ENCODE measurements around the gene TMEM201.

The TMEM201 gene

DNA sequence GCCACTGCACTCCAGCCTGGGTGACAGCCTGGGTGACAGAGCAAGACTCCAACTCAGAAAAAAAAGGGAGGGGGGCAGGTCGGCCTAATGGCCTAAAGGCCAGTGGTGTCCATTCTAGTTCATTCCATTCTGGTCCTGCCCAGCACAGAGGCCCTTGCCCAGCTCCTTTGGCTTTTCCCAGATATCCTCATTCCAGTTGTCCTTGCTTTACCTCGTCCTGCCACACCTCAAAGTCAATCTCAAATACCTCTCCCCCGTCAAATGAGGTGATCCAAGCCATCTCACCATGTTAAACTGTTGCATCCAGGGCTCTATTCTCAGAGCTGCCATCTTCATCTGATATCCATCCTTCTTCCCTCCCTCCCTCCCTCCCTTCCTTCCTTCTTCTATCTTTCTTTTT lies 42.9 kb downstream of the TMEM201 start:
- Mint-ChIP-seq H3K36me3 (ENCODE audit: low read depth) (peaks cover 40% of the 10 kb centered on the region), H3K9me3 (no peaks in the 10 kb centered on the region), H3K27ac (peak overlapping the region; percentile 63), H3K4me3 (peak overlapping the region; percentile 98), H3K27me3 (ENCODE audit: low read depth) (no peaks in the 10 kb centered on the region), H3K4me1 (ENCODE audit: low read depth) (peaks cover 51% of the 10 kb centered on the region)

DNA sequence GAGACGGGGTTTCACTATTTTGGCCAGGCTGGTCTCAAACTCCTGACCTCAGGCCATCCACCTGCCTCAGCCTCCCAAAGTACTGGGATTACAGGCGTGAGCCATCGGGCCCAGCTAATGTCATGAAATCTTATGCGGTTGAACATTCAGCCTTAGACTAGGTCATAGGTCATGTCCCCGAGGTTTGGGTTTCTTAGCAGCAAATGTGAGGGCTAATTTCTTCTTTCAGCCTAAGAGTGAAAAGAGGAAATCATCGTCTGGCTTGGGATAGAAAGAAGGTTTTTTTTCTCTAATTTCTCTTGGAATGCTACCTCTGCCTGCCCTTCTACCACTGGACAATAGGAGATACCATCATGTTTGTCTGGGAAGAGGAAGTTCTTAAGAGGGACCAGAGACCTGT lies 44.8 kb downstream of the TMEM201 start:
- peaks cover 51% of the 10 kb centered on the region for H3K36me3 Mint-ChIP-seq (ENCODE audit: low read depth)

GRCh38 chr1:9634582-9634981 lies 45.9 kb downstream of the TMEM201 start:
- H3K9me3 Mint-ChIP-seq: peaks cover 4% of the 10 kb centered on the region
- H3K27ac Mint-ChIP-seq: no peak overlapping the region
- no peaks in the 10 kb centered on the region for H3K27me3 Mint-ChIP-seq (ENCODE audit: low read depth)
- peaks cover 45% of the 10 kb centered on the region for H3K4me1 Mint-ChIP-seq (ENCODE audit: low read depth)
- H3K4me3 Mint-ChIP-seq: no peak overlapping the region
- peaks cover 55% of the 10 kb centered on the region for H3K36me3 Mint-ChIP-seq (ENCODE audit: low read depth)

More for the DNA sequence above, 44.8 kb downstream of the TMEM201 start:
- peaks cover 4% of the 10 kb centered on the region for H3K9me3 Mint-ChIP-seq
- no peak overlapping the region for H3K4me3 Mint-ChIP-seq
- H3K27ac Mint-ChIP-seq: no peak overlapping the region
- no peaks in the 10 kb centered on the region for H3K27me3 Mint-ChIP-seq (ENCODE audit: low read depth)
- peaks cover 47% of the 10 kb centered on the region for H3K4me1 Mint-ChIP-seq (ENCODE audit: low read depth)

DNA sequence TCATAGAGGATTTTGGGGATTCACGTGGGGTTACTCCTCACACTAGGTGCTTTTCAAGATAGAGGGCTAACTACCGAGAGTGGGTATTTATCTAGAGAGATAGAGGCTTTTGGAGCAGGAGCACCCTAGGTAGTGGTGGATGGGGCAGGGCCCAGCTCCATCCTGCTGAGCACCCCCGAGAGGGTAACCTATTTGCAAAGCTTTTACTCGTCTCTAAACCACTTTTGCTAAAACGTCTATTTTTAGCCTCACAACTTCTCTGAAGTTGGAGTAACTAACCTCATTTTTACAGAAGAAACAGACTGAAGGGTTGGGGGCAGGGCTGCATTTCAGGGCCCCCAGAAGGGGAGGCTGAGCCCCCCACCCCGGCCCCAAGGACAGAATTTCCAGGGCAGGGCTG lies 50.5 kb downstream of the TMEM201 start:
- Mint-ChIP-seq H3K4me3 (peak overlapping the region; percentile 46), H3K27me3 (ENCODE audit: low read depth) (no peaks in the 10 kb centered on the region), H3K27ac (peak overlapping the region; percentile 59), H3K9me3 (peaks cover 4% of the 10 kb centered on the region), H3K4me1 (ENCODE audit: low read depth) (peaks cover 51% of the 10 kb centered on the region), H3K36me3 (ENCODE audit: low read depth) (peaks cover 56% of the 10 kb centered on the region)

GRCh38 chr1:9643351-9644256 lies 54.9 kb downstream of the TMEM201 start:
- no peaks in the 10 kb centered on the region for H3K9me3 Mint-ChIP-seq
- peaks cover 40% of the 10 kb centered on the region for H3K4me1 Mint-ChIP-seq (ENCODE audit: low read depth)
- peaks cover 34% of the 10 kb centered on the region for H3K36me3 Mint-ChIP-seq (ENCODE audit: low read depth)
- H3K27me3 Mint-ChIP-seq (ENCODE audit: low read depth): no peaks in the 10 kb centered on the region
- H3K4me3 Mint-ChIP-seq: peak overlapping the region; percentile 59
- peak overlapping the region; percentile 79 for H3K27ac Mint-ChIP-seq

DNA sequence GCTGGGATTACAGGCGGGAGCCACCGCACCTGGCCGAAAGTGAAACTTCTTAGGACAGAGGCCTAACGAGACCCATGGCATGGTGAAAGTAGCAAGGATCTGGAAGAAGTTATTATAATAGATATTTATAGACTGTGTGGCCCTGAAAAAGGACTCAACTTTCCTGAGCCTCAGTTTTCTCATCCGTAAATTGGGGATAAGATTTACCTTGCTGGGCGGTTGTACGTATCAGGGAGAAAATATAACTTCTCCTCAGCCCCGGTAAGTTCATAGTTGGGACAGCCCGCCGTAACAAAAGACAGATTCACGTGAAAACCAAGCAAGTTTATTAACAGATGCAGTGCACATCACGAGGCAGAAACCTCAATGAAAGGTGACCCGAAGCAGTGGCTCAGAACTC lies 57.3 kb downstream of the TMEM201 start:
- no peaks in the 10 kb centered on the region for H3K9me3 Mint-ChIP-seq
- H3K27ac Mint-ChIP-seq: no peak overlapping the region
- no peaks in the 10 kb centered on the region for H3K27me3 Mint-ChIP-seq (ENCODE audit: low read depth)
- no peak overlapping the region for H3K4me3 Mint-ChIP-seq
- H3K36me3 Mint-ChIP-seq (ENCODE audit: low read depth): peaks cover 17% of the 10 kb centered on the region
- peaks cover 35% of the 10 kb centered on the region for H3K4me1 Mint-ChIP-seq (ENCODE audit: low read depth)

DNA sequence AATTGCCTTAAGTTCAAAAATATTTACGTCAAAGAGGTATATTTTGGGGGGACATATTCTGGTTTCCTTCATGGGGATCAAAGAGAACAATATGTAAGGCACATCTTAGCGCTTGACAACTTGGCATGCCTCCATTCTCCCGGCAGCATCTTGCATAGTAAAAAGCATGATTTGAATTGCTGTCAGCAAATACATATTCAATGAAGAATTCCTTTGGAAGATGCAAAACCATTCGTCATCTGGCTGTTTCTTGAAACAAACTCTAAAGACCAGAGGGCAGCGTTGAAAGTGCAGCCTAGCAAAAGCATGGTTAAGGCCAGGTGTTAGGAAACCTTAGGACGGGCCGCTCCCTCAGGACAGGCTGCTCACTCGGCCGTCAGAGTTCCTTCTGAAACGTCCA lies 59.5 kb downstream of the TMEM201 start:
- H3K9me3 Mint-ChIP-seq: no peaks in the 10 kb centered on the region
- H3K27me3 Mint-ChIP-seq (ENCODE audit: low read depth): no peaks in the 10 kb centered on the region
- no peak overlapping the region for H3K4me3 Mint-ChIP-seq
- H3K27ac Mint-ChIP-seq: no peak overlapping the region
- peaks cover 32% of the 10 kb centered on the region for H3K4me1 Mint-ChIP-seq (ENCODE audit: low read depth)
- peaks cover 20% of the 10 kb centered on the region for H3K36me3 Mint-ChIP-seq (ENCODE audit: low read depth)

DNA sequence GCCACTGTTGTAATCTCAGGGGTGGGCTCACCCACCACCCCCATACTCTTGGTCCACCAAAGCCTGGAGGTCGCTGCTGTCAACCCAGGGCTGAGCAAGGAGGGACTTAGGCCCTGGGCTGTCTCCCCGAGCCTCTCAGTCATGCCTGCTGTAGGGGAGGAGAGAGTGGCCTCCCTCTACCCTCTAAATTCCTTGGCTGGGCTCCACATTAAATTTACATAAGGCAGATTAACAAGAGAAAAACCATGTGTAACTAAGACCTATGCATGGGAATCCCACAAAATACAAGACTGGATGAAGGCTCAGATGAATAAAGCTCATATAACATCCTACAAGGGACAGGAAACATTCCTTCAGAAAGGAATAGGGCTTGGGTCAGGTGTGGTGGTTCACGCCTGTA lies 61.1 kb downstream of the TMEM201 start:
- H3K9me3 Mint-ChIP-seq: no peaks in the 10 kb centered on the region
- H3K4me3 Mint-ChIP-seq: peak overlapping the region; percentile 60
- peak overlapping the region; percentile 49 for H3K27ac Mint-ChIP-seq
- peaks cover 27% of the 10 kb centered on the region for H3K4me1 Mint-ChIP-seq (ENCODE audit: low read depth)
- no peaks in the 10 kb centered on the region for H3K27me3 Mint-ChIP-seq (ENCODE audit: low read depth)
- peaks cover 29% of the 10 kb centered on the region for H3K36me3 Mint-ChIP-seq (ENCODE audit: low read depth)

DNA sequence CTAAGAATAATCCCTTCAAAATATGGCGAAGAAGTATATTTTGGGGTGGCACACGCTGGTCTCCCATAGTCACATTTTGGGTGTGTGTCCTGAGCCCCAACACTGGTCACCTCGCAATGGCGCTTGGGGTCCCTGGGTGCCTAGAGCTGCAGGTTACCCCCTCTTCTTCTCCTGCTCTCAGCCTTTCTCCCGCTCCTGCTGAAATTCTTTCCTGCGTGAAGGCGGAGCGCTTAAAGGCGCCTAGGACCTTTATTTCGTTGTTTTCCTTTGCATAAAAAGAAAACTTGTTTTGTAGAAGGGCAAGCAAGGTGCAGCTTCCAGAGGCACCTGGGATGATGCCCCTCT lies 62.5 kb downstream of the TMEM201 start:
- Mint-ChIP-seq H3K4me1 (ENCODE audit: low read depth) (peaks cover 36% of the 10 kb centered on the region), H3K4me3 (peak overlapping the region; percentile 97), H3K9me3 (no peaks in the 10 kb centered on the region), H3K36me3 (ENCODE audit: low read depth) (peaks cover 37% of the 10 kb centered on the region), H3K27me3 (ENCODE audit: low read depth) (no peaks in the 10 kb centered on the region), H3K27ac (peak overlapping the region; percentile 91)

DNA sequence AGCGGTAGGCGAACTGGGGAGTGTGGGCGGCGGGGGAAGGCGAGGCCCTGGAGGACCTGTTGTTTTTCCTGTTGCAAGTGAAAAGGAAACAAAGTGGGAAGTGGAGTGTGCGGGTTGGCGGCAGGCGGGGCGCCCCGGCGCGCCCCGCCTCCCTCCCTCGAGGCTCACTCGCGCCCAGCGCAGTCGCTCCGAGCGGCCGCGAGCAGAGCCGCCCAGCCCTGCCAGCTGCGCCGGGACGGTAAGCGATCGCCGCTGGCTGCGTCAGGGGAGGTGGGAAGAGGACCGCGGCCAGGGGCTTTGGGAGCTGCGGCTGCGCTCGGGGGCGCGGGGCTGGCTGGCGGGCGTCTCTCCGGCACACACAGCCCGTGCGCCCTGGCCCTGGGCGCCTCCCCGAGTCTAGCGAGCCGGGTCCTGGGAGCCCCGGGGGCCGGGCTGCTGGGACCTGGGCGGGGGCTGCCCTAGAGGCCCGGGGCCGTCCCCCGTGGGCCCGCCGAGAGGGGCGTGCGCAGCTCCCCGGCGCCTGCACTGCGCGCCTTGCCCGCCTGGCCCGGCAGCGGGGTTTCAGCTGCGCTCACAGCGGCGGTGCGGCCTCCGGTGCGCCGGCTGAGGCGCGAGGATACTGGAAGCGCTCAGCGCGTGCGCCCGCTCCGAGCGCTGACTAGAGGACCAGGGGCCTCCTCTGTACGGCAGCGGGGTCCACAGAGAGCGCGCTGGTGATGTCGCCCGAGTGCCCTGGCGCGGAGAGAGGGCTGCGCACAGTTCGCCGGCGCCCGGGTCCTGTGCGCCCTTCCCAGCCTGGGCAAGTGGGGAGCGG lies 63.1 kb downstream of the TMEM201 start, which contains the start of gene PIK3CD:
Gene PIK3CD (plus strand): TSS at position 167 of the 814 bp plus-strand sequence. CDS start 58,725 bp downstream, outside the sequence.
- Mint-ChIP-seq H3K27ac (peak within 1 kb of the TSS; percentile 96), H3K36me3 (ENCODE audit: low read depth) (peaks cover 34% of the 10 kb centered on the region), H3K4me3 (peak within 1 kb of the TSS; percentile 99), H3K27me3 (ENCODE audit: low read depth) (no peaks in the 10 kb centered on the region), H3K9me3 (no peaks in the 10 kb centered on the region), H3K4me1 (ENCODE audit: low read depth) (peaks cover 37% of the 10 kb centered on the region)

DNA sequence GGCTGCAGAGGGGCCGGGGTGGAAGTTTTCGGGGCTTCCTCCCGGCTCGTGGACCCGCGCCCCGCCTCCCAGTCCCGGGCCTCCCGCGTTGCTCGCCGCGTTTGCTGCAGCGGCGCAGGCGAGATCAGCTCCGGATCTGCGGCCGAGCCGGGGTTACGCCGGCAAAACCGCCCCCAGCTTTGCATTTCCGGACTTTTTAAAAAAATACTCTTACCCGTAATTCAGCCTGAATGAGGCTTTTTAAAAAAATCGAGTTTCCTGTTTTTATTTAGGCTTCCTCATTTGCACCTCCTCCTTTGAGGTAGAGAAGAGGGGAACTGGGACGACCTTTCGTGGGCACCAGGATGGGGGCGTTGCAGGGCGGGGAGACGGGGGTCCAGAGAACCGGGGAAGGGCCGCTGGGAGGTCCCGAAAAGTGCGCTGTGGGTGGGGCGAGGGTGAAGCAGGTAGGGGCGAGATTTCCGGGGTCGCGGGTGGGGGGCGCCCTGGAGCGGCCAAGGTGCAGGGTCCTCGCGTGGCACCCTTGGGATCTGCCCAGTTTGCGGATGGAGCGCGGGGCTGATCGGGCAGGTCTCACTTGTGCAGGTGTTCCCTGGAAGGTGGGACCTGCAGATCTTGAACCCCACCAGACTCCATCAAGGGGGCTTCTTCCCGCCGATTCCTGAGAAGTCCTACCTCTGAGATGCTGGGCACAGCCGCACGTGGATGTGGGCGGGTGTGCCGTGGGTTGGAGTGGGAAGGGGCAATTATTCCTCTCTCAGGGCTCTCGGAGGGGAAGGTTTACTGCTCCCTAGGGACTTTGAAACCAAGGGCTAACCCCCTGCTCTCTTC lies 63.9 kb downstream of the TMEM201 start:
- H3K4me3 Mint-ChIP-seq: peak overlapping the region; percentile 99
- H3K36me3 Mint-ChIP-seq (ENCODE audit: low read depth): peaks cover 39% of the 10 kb centered on the region
- H3K4me1 Mint-ChIP-seq (ENCODE audit: low read depth): peaks cover 45% of the 10 kb centered on the region
- H3K27me3 Mint-ChIP-seq (ENCODE audit: low read depth): no peaks in the 10 kb centered on the region
- peak overlapping the region; percentile 96 for H3K27ac Mint-ChIP-seq
- no peaks in the 10 kb centered on the region for H3K9me3 Mint-ChIP-seq

DNA sequence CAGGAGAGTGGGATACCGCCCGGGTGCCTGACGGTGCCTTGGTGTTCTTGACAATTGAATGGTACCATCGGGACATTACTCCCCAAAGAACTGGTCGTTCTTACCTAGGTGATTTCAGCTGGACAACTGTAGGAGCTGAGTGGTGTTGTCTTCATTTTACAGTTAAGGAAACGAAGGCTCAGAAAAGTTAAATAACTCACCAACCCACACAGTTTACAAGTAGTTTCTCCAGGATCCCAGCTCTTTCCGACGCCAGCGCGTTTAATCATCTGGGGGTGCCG lies 64.4 kb downstream of the TMEM201 start:
- Mint-ChIP-seq H3K27me3 (ENCODE audit: low read depth) (no peaks in the 10 kb centered on the region), H3K27ac (peak overlapping the region; percentile 96), H3K4me3 (peak overlapping the region; percentile 99), H3K4me1 (ENCODE audit: low read depth) (peaks cover 51% of the 10 kb centered on the region), H3K9me3 (no peaks in the 10 kb centered on the region), H3K36me3 (ENCODE audit: low read depth) (peaks cover 42% of the 10 kb centered on the region)

- Mint-ChIP-seq H3K4me1 (ENCODE audit: low read depth) (peaks cover 53% of the 10 kb centered on the region), H3K9me3 (no peaks in the 10 kb centered on the region), H3K27ac (peak overlapping the region; percentile 96), H3K36me3 (ENCODE audit: low read depth) (peaks cover 41% of the 10 kb centered on the region), H3K27me3 (ENCODE audit: low read depth) (no peaks in the 10 kb centered on the region), H3K4me3 (peak overlapping the region; percentile 99)
These were observed 64.9 kb downstream of the TMEM201 start for GRCh38 chr1:9653491-9654050.

Data from T-helper 1 cell treated with Interleukin-12 subunit alpha and Interleukin-12 subunit beta and Interleukin-4 antibody, amounts not matched to agents 30 μg/mL and 1 μg/mL, for 36 hours (primary cell).